ENCODE measurements around the gene GALNT18.

The GALNT18 gene

DNA sequence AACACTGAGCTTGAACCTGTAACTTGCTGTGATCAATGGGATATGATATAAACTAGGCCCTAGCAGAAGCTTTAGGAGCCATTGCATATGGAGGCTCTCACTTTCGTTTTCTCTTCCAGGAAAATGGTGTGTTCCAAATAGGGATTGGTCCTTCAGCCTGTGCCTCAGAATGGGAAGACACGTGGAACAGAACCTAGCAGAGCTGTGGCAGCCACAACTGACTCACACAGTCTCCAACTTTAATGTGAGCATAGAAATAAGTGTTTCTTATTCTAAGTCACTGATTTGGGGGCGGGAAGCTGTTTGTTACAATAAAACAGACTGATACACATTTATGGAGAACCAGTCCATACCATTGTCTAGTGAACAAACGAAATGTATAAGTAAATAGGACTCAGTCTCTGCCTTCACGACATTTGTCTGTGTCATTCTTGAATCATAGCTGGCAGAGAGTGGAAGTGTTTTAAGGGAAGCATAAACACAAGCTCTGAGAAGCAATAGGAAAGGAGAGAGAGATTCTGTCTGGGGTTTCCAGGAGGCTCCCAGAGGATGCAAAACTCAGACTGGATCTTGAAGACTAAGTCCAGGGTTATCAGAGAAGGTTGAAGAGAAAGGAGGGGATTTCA is 97.3 kb downstream of the GALNT18 start:
- ChIA-PET POLR2A (no interaction called here), CTCF (interaction anchor here (0.7 kb wide), 1 partner anchor 48 kb away, joined by 3 read pairs; no protein-coding TSS in a partner anchor)
- Histone ChIP-seq H3K4me3 (ENCODE audit: low read depth, low read length) (no peak overlapping the region), H3K4me1 (ENCODE audit: control insufficient read depth, insufficient read depth, low read length) (no peaks in the 10 kb centered on the region), H3K9me3 (ENCODE audit: control insufficient read depth, insufficient read depth, low read depth, low read length) (no peaks in the 10 kb centered on the region), H3K27ac (ENCODE audit: extremely low read depth, low read depth, low read length) (no peak overlapping the region), H3K36me3 (ENCODE audit: control insufficient read depth in 2 of 2, insufficient read depth in 1 of 2, low read length in 2 of 2) (no peaks in the 10 kb centered on the region)
- TF ChIP-seq GLI2 (tag by site-specific recombination; IDR thresholded peaks at IDR 0.05; ENCODE audit: borderline replicate concordance, low read depth) (no peak), MEIS1 (CRISPR knock-in tag; IDR thresholded peaks at IDR 0.05; ENCODE audit: borderline replicate concordance) (no peak), PRDM1 (tag by site-specific recombination; IDR thresholded peaks at IDR 0.05) (no peak), ZNF366 (tag by site-specific recombination; conservative IDR thresholded peaks at IDR 0.05) (no peak), ZNF24 (tag by site-specific recombination; IDR thresholded peaks at IDR 0.05) (no peak), ZBTB17 (tag by site-specific recombination; IDR thresholded peaks at IDR 0.05) (no peak), ZNF335 (tag by site-specific recombination; conservative IDR thresholded peaks at IDR 0.05) (no peak), KLF7 (tag by site-specific recombination; IDR thresholded peaks at IDR 0.05; ENCODE audit: borderline replicate concordance) (no peak), ZNF350 (tag by site-specific recombination; IDR thresholded peaks at IDR 0.05) (no peak), KLF9 (tag by site-specific recombination; IDR thresholded peaks at IDR 0.05; ENCODE audit: low read depth) (no peak)
- TF ChIP-seq, protein P1, sequence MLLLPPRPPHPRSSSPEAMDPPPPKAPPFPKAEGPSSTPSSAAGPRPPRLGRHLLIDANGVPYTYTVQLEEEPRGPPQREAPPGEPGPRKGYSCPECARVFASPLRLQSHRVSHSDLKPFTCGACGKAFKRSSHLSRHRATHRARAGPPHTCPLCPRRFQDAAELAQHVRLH (tag by site-specific recombination; IDR thresholded peaks at IDR 0.05): no peak
- TF ChIP-seq, protein P2, sequence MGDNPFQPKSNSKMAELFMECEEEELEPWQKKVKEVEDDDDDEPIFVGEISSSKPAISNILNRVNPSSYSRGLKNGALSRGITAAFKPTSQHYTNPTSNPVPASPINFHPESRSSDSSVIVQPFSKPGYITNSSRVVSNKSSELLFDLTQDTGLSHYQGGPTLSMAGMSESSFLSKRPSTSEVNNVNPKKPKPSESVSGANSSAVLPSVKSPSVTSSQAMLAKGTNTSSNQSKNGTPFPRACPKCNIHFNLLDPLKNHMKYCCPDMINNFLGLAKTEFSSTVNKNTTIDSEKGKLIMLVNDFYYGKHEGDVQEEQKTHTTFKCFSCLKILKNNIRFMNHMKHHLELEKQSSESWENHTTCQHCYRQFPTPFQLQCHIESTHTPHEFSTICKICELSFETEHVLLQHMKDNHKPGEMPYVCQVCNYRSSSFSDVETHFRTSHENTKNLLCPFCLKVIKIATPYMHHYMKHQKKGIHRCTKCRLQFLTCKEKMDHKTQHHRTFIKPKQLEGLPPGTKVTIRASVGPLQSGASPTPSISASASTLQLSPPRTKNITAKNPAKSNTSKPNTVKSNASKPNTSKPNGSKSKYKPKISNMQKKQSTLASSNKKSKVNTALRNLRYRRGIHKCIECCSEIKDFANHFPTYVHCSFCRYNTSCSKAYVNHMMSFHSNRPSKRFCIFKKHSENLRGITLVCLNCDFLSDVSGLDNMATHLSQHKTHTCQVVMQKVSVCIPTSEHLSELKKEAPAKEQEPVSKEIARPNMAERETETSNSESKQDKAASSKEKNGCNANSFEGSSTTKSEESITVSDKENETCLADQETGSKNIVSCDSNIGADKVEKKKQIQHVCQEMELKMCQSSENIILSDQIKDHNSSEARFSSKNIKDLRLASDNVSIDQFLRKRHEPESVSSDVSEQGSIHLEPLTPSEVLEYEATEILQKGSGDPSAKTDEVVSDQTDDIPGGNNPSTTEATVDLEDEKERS (tag by site-specific recombination; IDR thresholded peaks at IDR 0.05): no peak

DNA sequence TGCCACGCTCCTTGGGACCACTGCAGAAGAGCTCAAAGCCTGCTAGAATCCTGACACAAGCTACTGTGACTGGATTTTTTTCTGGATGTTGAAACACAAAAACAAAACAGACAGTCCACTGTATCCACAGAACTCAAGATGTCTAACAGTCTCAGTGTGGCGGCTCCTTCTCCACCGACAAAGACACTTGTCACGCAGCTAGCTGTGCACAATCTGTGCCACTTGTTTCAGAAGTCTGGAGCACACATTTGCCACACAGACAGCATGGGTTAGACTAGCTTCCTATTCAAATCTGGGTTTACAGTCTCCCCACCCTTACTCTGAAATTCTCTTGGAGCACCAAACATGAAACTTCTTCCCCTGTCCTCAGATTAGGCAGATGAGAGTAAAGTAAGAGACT is 99.2 kb downstream of the GALNT18 start:
- H3K36me3 ChIP-seq (ENCODE audit: control insufficient read depth in 2 of 2, insufficient read depth in 1 of 2, low read length in 2 of 2): no peaks in the 10 kb centered on the region
- no peak overlapping the region for H3K4me3 ChIP-seq (ENCODE audit: low read depth, low read length)
- no peaks in the 10 kb centered on the region for H3K4me1 ChIP-seq (ENCODE audit: control insufficient read depth, insufficient read depth, low read length)
- no peaks in the 10 kb centered on the region for H3K9me3 ChIP-seq (ENCODE audit: control insufficient read depth, insufficient read depth, low read depth, low read length)
- no peak overlapping the region for H3K27ac ChIP-seq (ENCODE audit: extremely low read depth, low read depth, low read length)
- POLR2A ChIA-PET: no interaction called here
- CTCF ChIA-PET: no interaction called here
- TF ChIP-seq, protein P3, sequence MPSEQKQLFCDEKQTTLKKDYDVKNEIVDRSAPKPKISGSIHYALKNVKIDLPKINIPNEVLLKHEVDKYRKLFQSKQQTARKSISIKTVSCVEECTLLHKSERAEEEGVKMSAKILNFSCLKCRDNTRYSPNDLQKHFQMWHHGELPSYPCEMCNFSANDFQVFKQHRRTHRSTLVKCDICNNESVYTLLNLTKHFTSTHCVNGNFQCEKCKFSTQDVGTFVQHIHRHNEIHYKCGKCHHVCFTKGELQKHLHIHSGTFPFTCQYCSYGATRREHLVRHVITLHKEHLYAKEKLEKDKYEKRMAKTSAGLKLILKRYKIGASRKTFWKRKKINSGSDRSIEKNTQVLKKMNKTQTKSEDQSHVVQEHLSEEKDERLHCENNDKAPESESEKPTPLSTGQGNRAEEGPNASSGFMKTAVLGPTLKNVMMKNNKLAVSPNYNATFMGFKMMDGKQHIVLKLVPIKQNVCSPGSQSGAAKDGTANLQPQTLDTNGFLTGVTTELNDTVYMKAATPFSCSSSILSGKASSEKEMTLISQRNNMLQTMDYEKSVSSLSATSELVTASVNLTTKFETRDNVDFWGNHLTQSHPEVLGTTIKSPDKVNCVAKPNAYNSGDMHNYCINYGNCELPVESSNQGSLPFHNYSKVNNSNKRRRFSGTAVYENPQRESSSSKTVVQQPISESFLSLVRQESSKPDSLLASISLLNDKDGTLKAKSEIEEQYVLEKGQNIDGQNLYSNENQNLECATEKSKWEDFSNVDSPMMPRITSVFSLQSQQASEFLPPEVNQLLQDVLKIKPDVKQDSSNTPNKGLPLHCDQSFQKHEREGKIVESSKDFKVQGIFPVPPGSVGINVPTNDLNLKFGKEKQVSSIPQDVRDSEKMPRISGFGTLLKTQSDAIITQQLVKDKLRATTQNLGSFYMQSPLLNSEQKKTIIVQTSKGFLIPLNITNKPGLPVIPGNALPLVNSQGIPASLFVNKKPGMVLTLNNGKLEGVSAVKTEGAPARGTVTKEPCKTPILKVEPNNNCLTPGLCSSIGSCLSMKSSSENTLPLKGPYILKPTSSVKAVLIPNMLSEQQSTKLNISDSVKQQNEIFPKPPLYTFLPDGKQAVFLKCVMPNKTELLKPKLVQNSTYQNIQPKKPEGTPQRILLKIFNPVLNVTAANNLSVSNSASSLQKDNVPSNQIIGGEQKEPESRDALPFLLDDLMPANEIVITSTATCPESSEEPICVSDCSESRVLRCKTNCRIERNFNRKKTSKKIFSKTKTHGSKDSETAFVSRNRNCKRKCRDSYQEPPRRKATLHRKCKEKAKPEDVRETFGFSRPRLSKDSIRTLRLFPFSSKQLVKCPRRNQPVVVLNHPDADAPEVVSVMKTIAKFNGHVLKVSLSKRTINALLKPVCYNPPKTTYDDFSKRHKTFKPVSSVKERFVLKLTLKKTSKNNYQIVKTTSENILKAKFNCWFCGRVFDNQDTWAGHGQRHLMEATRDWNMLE (tag by site-specific recombination; conservative IDR thresholded peaks at IDR 0.05; ENCODE audit: low read depth): no peak
- TF ChIP-seq, protein P4, sequence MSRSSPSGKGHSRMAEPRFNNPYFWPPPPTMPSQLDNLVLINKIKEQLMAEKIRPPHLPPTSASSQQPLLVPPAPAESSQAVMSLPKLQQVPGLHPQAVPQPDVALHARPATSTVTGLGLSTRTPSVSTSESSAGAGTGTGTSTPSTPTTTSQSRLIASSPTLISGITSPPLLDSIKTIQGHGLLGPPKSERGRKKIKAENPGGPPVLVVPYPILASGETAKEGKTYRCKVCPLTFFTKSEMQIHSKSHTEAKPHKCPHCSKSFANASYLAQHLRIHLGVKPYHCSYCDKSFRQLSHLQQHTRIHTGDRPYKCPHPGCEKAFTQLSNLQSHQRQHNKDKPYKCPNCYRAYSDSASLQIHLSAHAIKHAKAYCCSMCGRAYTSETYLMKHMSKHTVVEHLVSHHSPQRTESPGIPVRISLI (tag by site-specific recombination; IDR thresholded peaks at IDR 0.05): no peak
- TF ChIP-seq, protein P5, sequence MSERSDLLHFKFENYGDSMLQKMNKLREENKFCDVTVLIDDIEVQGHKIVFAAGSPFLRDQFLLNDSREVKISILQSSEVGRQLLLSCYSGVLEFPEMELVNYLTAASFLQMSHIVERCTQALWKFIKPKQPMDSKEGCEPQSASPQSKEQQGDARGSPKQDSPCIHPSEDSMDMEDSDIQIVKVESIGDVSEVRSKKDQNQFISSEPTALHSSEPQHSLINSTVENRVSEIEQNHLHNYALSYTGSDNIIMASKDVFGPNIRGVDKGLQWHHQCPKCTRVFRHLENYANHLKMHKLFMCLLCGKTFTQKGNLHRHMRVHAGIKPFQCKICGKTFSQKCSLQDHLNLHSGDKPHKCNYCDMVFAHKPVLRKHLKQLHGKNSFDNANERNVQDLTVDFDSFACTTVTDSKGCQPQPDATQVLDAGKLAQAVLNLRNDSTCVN (tag by site-specific recombination; optimal IDR thresholded peaks at IDR 0.05): no peak
- no peak for TF ChIP-seq ZNF311 (tag by site-specific recombination; IDR thresholded peaks at IDR 0.05; ENCODE audit: borderline replicate concordance)
- TF ChIP-seq, protein P6, sequence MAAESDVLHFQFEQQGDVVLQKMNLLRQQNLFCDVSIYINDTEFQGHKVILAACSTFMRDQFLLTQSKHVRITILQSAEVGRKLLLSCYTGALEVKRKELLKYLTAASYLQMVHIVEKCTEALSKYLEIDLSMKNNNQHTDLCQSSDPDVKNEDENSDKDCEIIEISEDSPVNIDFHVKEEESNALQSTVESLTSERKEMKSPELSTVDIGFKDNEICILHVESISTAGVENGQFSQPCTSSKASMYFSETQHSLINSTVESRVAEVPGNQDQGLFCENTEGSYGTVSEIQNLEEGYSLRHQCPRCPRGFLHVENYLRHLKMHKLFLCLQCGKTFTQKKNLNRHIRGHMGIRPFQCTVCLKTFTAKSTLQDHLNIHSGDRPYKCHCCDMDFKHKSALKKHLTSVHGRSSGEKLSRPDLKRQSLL (tag by site-specific recombination; IDR thresholded peaks at IDR 0.05): no peak
- TF ChIP-seq HOXC10 (CRISPR knock-in tag; IDR thresholded peaks at IDR 0.05): no peak
- no peak for TF ChIP-seq ZFP3 (tag by site-specific recombination; IDR thresholded peaks at IDR 0.05; ENCODE audit: low read depth)
- TF ChIP-seq PRDM1 (tag by site-specific recombination; IDR thresholded peaks at IDR 0.05): no peak
- no peak for TF ChIP-seq ZNF366 (tag by site-specific recombination; conservative IDR thresholded peaks at IDR 0.05)
- TF ChIP-seq, protein P7, sequence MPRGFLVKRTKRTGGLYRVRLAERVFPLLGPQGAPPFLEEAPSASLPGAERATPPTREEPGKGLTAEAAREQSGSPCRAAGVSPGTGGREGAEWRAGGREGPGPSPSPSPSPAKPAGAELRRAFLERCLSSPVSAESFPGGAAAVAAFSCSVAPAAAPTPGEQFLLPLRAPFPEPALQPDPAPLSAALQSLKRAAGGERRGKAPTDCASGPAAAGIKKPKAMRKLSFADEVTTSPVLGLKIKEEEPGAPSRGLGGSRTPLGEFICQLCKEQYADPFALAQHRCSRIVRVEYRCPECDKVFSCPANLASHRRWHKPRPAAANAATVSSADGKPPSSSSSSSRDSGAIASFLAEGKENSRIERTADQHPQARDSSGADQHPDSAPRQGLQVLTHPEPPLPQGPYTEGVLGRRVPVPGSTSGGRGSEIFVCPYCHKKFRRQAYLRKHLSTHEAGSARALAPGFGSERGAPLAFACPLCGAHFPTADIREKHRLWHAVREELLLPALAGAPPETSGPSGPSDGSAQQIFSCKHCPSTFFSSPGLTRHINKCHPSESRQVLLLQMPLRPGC (tag by site-specific recombination; IDR thresholded peaks at IDR 0.05): no peak
- TF ChIP-seq GLI2 (tag by site-specific recombination; IDR thresholded peaks at IDR 0.05; ENCODE audit: borderline replicate concordance, low read depth): no peak
